GM21576 (cell line): ENCODE measurements around the gene ANO2.

Experiments used
- ATAC-seq: cut with Tn5 transposase; IDR thresholded peaks from one replicate; pipeline ENCODE4 v1.9.1; 2021; ENCODE audit warnings: mild to moderate bottlenecking, moderate library complexity; ENCODE audit not compliant: unreplicated experiment

ANO2 gene

GRCh38 chr12:5628501-5628900 is 316.6 kb downstream of the ANO2 start:
- ATAC-seq: no peak

- ATAC-seq: no peak
Observed at GRCh38 chr12:5627053-5627630, 317.9 kb downstream of the ANO2 start.

DNA sequence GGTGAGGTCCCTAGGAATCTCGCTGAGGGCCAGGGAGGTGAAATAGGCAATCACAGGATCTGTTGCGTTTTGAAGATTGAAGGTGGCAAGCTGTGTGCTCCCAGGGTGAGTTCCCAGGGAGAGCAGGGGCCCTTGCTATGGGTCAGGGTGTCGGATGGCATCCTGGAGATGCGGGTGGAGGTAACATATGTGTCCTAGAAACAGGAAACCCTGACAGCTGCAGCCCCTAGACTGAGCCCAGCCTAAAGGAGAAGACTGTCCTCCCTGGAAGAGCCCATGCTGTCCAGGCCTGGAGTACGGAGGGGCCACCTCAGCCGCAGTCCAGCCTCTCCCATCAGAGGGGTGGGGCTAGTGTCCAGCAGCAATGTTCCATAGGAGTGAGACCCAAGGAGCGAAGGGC is 318.9 kb downstream of the ANO2 start:
- no peak for ATAC-seq

DNA sequence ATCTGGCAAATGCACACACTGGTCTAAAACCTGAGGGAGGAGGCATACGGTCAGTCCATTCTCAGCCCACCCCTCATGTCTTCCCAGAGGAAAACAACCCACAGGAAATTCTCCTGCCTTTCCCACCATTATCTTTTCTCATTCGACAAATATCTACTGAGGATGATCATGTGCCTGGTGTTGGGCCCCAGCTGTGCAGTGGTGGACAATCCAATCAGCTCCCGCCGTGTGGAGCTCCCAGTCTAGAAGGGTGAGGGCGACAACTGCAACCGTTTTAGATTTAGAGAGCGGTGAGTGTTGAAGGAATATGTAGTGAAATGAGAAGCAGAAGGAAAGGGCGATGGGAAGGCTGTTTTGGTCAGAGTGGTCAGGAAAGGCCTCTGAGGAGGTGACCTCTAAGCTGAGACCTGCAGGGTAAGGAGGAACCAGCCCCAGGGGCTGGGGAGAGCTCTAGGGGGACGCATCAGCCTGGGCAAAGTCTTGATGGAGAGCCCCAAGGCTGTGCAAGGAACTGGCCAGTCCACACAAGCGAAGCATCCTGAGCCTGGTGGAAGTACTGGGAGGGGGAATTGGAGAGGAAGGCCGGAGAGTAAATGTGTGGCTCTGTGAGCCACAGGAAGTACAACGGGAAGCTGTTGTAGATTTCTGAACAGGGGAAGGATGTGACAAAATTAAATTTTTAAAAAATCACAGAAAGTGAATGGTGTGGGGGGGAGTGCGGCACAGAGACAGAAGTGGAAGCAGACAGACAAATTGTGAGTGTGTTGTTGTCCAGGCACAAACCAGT is 320.4 kb downstream of the ANO2 start:
- ATAC-seq: no peak

GRCh38 chr12:5623411-5623810 is 321.6 kb downstream of the ANO2 start:
- no peak for ATAC-seq

- ATAC-seq: no peak
Observed at GRCh38 chr12:5622280-5622679, 322.8 kb downstream of the ANO2 start.

DNA sequence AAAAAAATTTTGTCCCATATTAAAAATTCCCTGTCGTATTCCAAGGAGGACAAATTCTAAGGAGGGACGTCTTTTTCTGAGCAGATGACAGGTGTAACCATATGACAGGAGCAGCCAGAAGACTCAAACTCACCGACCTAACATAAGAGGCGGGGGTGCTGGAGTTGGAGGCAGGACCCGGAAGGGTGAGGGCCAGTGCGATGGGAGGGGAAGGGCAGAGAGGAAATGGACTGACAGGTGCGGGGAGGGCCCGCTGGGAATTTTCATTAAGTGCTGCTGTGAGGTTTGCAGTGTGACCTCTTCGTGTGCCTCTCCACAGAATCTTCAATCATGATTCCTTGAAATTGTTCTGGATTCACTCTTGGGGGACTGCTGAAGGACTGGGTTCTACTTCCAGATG is 323.7 kb downstream of the ANO2 start:
- ATAC-seq: no peak

- no peak for ATAC-seq
Observed at GRCh38 chr12:5620896-5621295, 324.2 kb downstream of the ANO2 start.

DNA sequence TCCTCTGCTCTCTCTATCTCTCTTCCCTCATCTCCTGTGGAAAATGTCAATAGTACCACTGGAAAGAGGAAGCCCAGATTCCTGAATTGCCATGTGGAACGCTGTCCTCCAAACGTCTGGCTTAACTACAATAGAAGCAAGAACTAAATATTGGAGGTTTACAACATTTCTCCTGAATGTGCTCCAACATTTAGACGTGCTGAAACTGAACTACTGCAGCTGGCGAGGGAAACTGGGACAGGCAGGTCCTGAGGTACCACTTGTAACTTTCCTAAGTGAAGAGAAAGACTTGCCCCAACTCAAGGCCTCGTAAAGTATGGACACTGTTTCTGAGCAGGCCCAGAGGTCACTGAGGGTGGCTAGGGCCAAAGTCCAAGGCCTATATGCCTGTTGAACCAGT is 325.4 kb downstream of the ANO2 start:
- no peak for ATAC-seq

GRCh38 chr12:5616854-5617253 is 328.2 kb downstream of the ANO2 start:
- no peak for ATAC-seq

DNA sequence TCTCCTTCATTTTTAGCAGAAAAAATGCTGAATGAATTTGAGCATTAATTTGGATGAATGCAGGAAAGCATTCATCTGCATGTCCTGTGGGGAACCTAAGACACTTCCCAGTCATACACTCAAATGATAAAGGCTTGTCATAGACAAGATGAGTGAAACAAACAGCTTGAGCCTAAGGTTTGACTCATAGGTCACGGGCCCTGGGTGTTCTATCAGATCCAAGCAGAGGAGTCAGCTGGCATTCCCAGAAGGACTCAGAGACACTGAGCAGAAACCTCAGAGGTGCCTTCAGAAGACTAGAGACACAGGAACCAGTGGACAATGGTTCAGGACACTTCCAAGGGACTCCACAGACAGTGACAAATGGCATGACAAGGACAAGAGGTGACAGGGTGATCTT is 329.3 kb downstream of the ANO2 start:
- ATAC-seq: no peak

GRCh38 chr12:5614256-5614655 is 330.8 kb downstream of the ANO2 start:
- no peak for ATAC-seq

DNA sequence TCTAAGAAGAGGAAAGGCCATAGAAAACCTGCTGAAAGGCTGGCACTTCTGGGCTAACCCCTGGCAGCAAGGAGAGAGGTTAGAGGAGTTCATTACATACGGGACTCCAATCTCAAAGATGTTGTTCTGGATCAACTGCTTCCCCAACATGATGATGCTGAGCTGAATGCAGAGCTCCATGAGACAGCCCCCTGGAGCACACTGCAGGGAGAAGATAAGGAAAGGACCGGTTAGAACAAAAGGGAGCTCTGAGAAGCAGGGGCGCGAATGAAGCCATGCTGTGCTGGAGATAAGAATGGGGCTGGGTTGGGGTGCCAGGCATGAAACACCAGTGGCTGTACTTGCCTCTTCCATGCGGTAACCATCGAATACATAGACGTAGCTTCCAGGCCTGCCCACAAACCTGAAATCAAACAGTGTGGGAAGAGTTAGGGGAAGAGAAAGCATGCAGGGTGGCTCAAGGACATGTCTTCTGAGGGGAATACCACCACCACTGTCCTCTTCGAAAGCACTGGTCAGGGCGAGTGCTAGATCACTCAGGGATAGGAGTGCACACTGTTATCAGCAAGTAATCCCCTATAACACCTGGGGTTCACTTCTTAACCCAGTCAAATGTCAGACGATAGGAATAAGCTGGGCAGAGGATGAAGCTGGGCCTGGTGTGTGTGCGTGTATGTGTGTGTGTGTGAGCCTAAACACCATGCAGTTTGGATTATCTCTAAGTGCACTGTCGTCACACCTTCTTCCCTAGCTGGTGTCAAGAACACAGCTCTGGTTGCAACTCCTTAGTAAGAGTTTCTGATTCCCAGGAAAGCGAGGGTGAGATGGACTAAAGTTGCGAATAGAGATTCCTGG is 332.3 kb downstream of the ANO2 start:
- ATAC-seq: no peak

GRCh38 chr12:5611162-5611561 is 333.9 kb downstream of the ANO2 start:
- no peak for ATAC-seq

DNA sequence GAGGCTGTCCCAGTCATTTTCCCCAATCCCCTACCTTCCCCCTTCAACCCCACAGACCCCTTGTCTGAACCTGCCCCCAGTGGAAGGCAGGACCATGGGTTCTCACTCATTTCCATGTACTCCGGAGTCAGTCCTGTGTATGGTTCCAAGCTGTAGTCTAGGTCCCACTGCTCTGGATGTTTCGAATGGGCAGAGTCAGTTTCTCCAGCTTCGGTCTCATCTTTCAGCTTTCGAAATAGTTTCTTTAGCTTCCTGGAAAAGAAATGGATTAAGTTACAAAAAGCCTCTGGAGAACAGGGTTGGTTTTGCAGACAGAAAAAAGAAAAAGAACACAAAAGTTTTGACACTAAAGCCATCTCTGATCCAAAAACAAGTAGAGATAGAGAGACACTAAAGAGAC is 345.7 kb downstream of the ANO2 start:
- ATAC-seq: no peak

DNA sequence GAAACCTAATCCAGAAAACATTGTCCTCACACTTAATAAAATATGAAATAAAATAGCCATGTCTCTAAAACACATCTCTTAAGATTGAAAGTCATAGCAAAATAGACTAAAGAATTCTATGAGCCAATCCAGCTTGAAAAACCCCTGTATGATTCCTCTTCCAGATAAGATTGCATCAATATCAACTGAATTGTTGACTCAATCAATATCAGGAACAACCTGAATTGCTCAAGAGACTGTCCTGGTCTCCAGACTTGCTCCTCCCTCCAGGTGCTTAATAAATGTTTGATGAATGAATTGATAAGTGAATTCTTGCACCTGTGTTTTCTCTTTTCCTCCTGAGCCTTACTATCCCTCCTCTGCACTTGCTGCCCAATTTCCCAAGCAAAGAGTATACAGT is 351.1 kb downstream of the ANO2 start:
- ATAC-seq: no peak

- ATAC-seq: no peak
Observed at GRCh38 chr12:5593086-5593485, 352.0 kb downstream of the ANO2 start.

GRCh38 chr12:5592310-5592709 is 352.7 kb downstream of the ANO2 start:
- ATAC-seq: no peak

GRCh38 chr12:5590316-5590715 is 354.7 kb downstream of the ANO2 start:
- no peak for ATAC-seq

- ATAC-seq: no peak
Observed at GRCh38 chr12:5589054-5589453, 356.0 kb downstream of the ANO2 start.

GRCh38 chr12:5588591-5588990 is 356.5 kb downstream of the ANO2 start:
- no peak for ATAC-seq

GRCh38 chr12:5588176-5588575 is 356.9 kb downstream of the ANO2 start:
- ATAC-seq: no peak
